Activated CD4-positive, alpha-beta T cell treated with anti-CD3 and anti-CD28 coated beads for 4 hours (primary cell): ENCODE measurements around the gene MSRB3.

Experiments
- DNase-seq, 2 donors: peaks; one replicate each; pipeline ENCODE4 v3.0.0-alpha.2; 2020

The MSRB3 gene

DNA sequence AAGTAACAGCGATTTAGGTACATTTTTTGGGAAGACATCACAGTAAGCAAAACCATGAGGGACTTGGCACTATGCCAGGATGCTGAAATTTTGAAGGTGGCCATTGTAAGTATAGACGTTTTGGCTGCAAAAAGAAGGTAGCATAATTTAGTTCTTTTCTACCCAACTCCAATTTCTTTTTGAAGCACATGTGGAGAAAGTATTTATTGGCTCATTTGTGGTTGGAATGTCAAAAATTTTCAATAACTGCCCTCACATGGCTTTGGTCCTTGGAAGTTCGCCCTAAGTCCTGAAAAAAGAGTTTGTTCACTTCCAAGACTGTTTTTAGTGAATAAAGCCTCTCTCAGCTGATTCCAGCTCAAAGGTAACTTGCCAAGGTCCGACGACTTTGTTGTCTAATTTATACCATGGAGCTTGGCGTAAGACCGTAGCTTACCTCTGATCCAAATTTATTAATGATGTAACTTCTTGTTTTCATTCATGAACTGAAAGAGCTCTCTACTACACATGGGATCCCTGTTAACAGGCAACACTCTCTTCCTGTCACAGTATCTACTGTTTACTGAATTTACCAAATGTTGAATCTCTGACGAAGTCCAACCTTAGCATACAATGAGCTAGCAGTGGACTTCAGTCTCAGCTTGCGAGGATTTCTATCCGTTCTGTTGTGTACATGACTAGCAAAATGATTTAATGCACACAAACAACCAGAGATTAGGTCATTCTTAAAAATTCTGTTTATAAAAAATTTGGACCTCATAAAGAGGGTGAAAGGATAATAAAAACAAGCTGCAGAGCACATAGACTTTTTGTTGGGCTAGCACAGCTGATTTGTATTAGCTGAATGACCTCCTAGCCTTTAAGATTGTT lies 49.0 kb downstream of the MSRB3 start:
- no peak for DNase-seq

DNA sequence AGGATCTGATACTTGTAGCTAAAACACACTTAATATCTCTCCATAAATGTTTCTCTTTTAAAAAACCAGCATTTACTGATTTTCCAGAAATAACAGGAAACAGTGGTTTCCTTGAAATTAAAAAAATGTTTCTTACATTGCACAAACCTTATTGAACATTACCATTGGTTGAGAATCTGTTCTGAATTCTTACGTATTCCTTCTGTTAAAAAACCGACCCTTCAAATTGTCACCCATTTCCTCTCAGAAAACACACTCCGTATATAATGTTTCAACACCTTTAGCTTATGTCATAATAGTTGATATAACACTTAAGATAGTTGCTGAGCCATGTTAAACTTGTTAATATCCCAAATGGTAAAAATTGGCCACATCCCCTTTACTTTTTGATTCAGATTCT lies 51.2 kb downstream of the MSRB3 start:
- no peak for DNase-seq

DNA sequence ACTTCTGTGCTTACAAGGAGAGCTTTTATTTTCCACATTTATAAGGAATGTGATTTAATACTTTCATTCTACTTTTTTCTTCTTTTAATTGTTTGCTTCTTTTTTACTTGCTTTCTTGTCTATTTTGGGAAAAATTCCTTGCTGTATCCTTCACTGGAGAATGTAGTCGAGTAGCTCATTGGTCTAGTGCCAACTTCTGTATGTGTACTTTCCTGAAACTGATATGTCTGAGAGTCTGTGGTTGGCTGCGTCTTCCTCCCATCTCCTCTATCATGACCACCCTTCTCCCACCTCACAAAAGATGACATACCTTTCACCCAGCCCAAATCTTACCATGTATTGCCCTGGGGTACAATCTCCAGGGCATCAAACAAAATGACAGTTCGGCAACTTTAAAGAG lies 51.8 kb downstream of the MSRB3 start:
- no peak for DNase-seq

- DNase-seq, result no peak
Measured at GRCh38 chr12:65331456-65331855, 53.0 kb downstream of the MSRB3 start.

DNA sequence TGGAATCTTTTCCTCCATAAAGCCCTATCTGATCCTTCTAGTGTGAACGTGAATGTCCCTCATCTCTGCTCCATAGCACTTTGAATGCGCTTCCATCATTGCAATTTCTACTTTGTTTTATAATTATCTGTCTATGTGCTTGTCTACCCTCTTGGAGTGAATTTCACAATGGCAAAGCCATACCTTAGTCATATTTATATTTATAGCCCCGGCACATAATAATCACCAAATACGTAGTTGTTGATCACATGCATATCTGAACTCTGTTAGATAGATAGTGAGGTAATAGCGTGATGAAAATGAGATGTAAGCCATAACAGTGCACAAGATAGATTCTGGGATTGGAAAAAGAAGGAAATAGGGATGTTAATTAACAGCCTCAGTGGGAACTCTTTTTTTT lies 55.2 kb downstream of the MSRB3 start:
- DNase-seq, result no peak

DNA sequence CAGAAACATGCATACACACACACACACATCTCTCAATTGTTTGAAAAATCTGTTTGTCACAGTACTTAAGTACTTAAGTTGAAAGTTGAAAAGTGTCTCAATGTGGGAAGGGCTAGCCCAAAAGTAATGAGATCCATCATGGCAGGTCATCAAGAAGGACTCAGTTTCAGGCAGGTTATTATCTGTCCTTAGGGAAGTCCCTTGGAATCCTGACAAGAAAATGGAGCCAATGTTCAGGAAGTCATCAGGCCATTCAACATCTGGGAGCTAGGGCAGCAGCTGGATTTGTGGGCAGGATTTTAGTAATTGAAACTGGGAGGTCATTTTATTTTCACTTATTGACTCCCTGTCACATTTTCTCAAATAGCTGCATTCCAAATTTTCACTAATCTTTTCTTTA lies 56.0 kb downstream of the MSRB3 start:
- no peak for DNase-seq

- DNase-seq, result no peak
Measured at GRCh38 chr12:65335021-65335714, 56.7 kb downstream of the MSRB3 start.

DNA sequence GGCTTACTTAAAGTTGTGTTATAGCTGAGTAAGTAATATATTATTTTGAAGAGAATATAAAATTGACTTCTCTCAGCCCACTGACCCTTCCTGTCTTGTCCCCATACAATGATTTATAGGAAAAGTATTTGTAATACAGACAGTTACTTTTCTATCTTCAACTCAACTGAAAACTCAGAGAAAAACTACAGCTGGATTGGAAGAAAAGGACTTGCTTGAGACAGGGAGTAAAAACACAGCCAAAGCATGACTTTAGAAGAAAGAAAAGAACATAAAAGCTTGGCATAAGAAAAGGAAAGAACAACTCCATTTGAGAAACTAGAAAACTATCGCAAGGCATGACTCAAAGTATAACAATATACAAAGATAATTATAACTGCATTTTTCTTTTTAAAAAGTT lies 57.5 kb downstream of the MSRB3 start:
- DNase-seq, result no peak

DNA sequence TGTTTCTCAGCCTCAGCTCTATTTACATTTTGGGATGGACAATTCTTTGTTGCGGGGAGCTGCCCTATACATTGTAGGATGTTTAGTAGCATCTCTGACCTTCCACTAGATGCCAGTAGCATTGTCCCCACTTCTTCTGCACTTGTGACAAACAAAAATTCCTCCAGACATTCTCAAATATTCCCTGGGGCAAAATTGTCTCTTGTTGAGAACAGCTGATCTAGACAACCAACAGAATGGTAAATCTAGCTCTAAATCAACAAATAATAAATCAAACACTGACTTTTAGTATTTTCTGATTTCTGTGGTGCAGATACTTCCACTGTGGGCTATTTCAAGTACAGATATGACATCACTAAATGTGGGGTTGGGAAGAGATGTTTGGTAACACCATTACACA lies 60.7 kb downstream of the MSRB3 start:
- no peak for DNase-seq

DNA sequence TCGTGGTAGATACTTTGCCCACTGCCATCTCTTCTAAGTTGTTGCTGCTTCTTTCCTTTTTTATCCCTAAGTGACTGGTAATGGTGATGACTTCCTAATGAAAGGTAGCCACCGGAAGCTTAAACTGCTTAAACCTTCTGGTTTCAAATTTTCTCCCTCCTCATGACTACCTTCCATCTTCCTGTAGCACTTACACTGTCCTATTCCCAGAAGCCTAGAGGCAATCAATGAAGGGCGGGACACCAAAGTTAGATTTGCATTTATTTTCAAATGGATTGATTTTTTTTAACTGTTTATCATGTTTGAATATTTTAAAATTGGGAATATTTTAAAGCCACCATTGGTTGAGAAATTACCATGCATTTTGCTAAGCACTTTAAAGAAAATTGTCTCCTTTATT lies 64.7 kb downstream of the MSRB3 start:
- no peak for DNase-seq

DNA sequence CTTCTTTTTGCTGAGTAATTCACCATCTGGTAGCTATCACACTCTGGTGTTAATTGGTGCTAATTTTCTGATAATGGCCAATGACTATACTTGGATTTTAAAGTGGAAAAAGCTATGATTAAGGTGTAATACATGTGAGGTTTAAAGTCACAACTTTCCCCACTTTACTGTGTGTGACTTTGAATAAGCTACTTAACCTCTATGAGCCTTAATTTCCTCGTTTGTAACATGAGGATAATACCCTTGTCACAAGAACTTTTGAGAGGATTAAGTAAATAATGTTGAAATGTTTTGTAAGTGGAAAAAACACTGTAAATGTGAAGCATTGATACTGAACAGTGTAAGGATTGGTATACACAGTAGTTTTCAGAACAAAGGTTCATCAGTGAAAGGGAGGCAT lies 65.3 kb downstream of the MSRB3 start:
- DNase-seq, result no peak

DNA sequence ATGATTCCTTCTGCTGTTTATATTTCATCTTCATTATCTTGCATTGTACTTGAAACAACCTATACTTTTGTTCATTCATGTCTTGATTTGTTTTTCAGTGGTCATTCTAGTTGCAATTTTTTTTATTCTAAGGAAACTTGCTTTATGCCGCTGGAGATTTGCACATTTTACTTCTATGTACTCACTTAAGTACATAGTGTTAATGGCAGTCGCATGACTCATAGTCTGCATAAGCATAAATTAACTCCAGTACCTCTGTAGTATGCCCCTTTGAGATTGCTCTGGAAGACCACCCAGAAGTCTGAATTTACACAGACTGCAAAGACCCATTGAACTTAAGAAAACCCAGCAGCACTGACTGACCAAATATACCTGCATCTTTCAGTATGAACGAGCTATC lies 77.0 kb downstream of the MSRB3 start:
- no peak for DNase-seq

- no peak for DNase-seq
Measured at GRCh38 chr12:65362234-65363031, 84.0 kb downstream of the MSRB3 start.

DNA sequence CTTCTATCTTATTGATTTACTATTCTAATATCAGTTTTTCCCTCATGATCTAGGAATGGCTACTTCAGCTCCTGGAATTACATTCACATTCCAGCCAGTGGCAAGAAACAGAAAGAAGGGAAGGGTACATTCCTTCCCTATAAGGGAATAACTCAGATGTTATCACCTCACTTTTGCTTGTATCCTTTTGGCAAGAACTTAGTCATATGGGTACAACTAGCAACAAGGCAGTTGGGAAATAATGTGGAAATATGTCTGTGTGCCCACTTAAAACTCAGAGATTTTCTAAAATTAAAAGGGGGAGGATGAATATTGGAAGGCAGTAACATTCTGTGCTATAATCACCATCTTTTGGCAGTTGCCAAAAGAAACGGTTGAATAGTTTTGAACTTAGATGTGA lies 85.6 kb downstream of the MSRB3 start:
- no peak for DNase-seq

DNA sequence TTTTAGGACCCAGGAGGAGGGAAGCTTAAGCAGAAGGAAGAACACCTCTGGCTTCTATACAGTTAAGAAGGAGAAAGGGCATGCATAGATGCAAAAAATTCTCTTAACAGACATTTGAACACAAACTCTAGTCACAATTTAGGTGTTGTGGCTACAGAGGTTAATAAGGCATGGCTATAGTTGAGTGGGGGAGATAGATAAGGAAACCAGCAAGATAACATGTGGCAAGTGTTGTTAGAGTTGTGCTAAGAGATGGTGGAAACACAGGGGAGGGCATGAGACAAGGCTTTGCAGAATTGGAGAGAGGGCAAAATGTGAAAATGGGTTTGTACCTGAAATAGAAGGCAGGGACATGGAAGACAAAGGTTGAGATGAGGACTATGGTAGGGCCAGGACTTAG lies 88.9 kb downstream of the MSRB3 start:
- DNase-seq, result no peak

GRCh38 chr12:65368055-65368454 lies 89.6 kb downstream of the MSRB3 start:
- no peak for DNase-seq

DNA sequence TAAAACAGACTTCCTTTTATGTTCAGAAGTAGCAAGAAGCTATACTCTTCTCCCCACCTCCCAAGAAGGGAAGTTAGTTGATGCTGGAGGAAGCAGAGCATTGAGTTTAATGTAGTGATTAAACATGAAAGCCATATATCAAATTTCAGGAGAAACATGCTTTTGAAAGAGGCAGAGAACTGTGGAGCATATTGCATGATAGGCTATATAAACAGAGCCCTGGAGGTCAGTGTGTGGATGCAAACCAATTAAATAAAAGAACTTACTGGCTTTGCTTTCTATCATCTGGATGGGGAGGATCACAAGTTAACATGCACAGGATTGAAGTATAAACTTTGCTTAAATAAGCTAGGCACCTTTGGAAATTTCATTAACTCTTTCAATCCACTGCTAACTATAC lies 94.1 kb downstream of the MSRB3 start:
- no peak for DNase-seq

- no peak for DNase-seq
Measured at GRCh38 chr12:65384240-65384639, 105.8 kb downstream of the MSRB3 start.

GRCh38 chr12:65387396-65387795 lies 108.9 kb downstream of the MSRB3 start:
- no peak for DNase-seq

DNA sequence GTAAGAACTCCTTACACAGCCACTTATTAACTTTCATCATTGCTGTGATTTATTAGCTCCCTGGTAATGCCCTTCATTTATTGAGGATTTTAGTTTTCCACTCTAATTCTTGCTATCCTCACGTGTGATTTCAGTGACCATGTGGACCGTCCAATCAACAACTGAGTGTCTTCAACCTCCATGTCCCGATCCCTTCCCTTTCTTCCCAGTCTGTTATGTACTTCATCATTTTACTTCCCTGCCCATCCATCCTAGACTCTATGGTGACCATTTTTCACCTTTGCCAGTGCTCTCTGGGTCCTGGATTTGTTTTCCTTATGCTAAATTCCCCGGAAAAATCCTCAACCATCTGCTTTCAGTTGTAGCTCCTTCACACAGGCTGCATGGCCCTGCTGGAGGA lies 111.0 kb downstream of the MSRB3 start:
- no peak for DNase-seq

GRCh38 chr12:65391711-65392110 lies 113.2 kb downstream of the MSRB3 start:
- DNase-seq, result no peak

DNA sequence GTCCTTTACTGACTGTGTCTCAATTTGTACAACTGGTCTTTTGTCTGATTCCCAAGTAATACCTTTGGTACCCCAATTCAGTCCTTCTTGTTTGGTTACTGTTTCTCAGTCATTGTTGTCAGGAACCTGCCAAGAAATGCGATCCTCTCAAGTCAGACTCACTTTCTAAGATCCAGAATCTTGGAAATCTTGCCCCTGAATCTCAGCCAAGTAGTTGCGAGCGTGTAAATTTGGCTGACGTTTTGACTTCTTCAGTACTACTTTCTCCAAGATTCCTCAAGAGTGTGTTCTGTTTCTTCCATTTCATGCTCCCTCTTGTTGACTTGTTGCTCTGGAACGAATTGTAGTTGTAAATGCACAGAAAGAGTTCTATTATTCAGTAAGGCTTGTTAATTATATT lies 114.0 kb downstream of the MSRB3 start:
- no peak for DNase-seq

GRCh38 chr12:65403188-65403587 lies 124.7 kb downstream of the MSRB3 start:
- no peak for DNase-seq
